GM23338 (cell line): ENCODE data around the gene B4GALT3.

Experiments
- CREB1 ChIP-seq: fragments of 250-450 bp; sonication (Bioruptor Pico); IDR thresholded peaks from 2 replicates; pipeline ENCODE4 v1.5.0; 2020; ENCODE audit warnings: low read depth, mild to moderate bottlenecking, moderate library complexity
- EZH2 ChIP-seq: fragments of 200-600 bp; sonication (generic); IDR thresholded peaks from one replicate; pipeline ENCODE4 v1.8.0; 2017; ENCODE audit warnings: antibody characterized with exemption, mild to moderate bottlenecking, low read depth; ENCODE audit not compliant: unreplicated experiment
- EZH2phosphoT487 ChIP-seq: fragments of 200-600 bp; sonication (generic); IDR thresholded peaks from one replicate; pipeline ENCODE4 v1.8.1; 2018; ENCODE audit warnings: antibody characterized with exemption; ENCODE audit not compliant: unreplicated experiment
- POLR2AphosphoS5 ChIP-seq: IDR thresholded peaks from 2 replicates; pipeline ENCODE4 v1.6.1; 2016; ENCODE audit warnings: antibody characterized with exemption, low read depth
- STAT1 ChIP-seq: IDR thresholded peaks from one replicate; pipeline ENCODE4 v1.6.1; 2016; ENCODE audit warnings: antibody characterized with exemption; ENCODE audit not compliant: unreplicated experiment
- ZNF114 ChIP-seq: fragments of 250-450 bp; sonication (Bioruptor Pico); IDR thresholded peaks from 2 replicates; pipeline ENCODE4 v1.5.0; 2020; ENCODE audit warnings: mild to moderate bottlenecking, moderate library complexity
- TF ChIP-seq, protein P1 (sequence below), 2 experiments: fragments of 200-600 bp in 1 of 2; sonication (generic) in 1 of 2; conservative IDR thresholded peaks; 2 replicates each; pipeline versions ENCODE4 v1.5.1 to v1.6.1; 2016 to 2017; ENCODE audit warnings: antibody characterized with exemption in 2 of 2, low read depth in 2 of 2, mild to moderate bottlenecking in 2 of 2, moderate library complexity in 1 of 2
- TF ChIP-seq, protein P2 (sequence below): IDR thresholded peaks from one replicate; pipeline ENCODE4 v1.6.1; 2018; ENCODE audit warnings: antibody characterized with exemption; ENCODE audit not compliant: unreplicated experiment

DNA sequence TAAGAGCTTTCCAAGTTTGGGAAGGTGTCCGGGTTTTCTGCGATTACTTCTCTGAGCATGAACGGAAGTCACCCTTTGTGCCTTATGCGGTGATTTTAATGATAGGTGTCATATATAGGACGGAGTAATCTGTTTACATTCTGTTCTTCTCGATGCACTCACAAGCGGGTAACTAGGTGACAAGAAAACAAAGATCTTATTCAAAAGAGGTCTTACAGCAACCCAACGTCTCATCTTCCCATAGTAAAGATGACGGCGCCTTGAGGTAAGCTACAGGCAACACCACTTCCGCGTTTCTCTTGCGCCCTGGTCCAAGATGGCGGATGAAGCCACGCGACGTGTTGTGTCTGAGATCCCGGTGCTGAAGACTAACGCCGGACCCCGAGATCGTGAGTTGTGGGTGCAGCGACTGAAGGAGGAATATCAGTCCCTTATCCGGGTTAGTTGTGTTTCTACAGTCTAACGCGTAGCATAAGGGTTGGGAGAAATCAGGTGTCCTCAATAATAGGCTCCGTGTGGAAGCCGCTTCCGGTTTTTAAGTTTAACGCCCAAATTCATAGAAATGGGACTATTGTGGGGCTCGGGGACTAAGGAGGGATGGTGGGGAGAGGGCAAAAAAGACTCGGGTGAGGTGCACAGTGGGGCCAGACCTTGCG lies 23.5 kb downstream of the B4GALT3 start, which contains the start of gene UFC1:
- TF ChIP-seq, protein P1, sequence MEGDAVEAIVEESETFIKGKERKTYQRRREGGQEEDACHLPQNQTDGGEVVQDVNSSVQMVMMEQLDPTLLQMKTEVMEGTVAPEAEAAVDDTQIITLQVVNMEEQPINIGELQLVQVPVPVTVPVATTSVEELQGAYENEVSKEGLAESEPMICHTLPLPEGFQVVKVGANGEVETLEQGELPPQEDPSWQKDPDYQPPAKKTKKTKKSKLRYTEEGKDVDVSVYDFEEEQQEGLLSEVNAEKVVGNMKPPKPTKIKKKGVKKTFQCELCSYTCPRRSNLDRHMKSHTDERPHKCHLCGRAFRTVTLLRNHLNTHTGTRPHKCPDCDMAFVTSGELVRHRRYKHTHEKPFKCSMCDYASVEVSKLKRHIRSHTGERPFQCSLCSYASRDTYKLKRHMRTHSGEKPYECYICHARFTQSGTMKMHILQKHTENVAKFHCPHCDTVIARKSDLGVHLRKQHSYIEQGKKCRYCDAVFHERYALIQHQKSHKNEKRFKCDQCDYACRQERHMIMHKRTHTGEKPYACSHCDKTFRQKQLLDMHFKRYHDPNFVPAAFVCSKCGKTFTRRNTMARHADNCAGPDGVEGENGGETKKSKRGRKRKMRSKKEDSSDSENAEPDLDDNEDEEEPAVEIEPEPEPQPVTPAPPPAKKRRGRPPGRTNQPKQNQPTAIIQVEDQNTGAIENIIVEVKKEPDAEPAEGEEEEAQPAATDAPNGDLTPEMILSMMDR (conservative IDR thresholded peaks at IDR 0.05; ENCODE audit: low read depth in 2 of 2) = no peak
- TF ChIP-seq, protein P2, sequence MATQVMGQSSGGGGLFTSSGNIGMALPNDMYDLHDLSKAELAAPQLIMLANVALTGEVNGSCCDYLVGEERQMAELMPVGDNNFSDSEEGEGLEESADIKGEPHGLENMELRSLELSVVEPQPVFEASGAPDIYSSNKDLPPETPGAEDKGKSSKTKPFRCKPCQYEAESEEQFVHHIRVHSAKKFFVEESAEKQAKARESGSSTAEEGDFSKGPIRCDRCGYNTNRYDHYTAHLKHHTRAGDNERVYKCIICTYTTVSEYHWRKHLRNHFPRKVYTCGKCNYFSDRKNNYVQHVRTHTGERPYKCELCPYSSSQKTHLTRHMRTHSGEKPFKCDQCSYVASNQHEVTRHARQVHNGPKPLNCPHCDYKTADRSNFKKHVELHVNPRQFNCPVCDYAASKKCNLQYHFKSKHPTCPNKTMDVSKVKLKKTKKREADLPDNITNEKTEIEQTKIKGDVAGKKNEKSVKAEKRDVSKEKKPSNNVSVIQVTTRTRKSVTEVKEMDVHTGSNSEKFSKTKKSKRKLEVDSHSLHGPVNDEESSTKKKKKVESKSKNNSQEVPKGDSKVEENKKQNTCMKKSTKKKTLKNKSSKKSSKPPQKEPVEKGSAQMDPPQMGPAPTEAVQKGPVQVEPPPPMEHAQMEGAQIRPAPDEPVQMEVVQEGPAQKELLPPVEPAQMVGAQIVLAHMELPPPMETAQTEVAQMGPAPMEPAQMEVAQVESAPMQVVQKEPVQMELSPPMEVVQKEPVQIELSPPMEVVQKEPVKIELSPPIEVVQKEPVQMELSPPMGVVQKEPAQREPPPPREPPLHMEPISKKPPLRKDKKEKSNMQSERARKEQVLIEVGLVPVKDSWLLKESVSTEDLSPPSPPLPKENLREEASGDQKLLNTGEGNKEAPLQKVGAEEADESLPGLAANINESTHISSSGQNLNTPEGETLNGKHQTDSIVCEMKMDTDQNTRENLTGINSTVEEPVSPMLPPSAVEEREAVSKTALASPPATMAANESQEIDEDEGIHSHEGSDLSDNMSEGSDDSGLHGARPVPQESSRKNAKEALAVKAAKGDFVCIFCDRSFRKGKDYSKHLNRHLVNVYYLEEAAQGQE = no peak
- no peak for TF ChIP-seq EZH2
- TF ChIP-seq EZH2phosphoT487 = no peak
- TF ChIP-seq POLR2AphosphoS5 = peak; percentile 69
- no peak for TF ChIP-seq ZNF114 (CRISPR knock-in tag)
- peak; percentile 54; the same call in 1 of the 2 replicates for TF ChIP-seq CREB1
- no peak for TF ChIP-seq STAT1
